Fibroblast of peridontal ligament (primary cell): Measurements from ENCODE around the gene POLR1C.
"Not testable (repeated sequence)": the region's sequence is repeated elsewhere in the genome, so short reads cannot be mapped to it uniquely, and the experiment has no call there.

Source experiments
- DNase-seq: peaks from one replicate; pipeline ENCODE4 v3.0.0-alpha.2; 2010; ENCODE audit errors: extremely low read depth

Gene POLR1C

GRCh38 chr6:43493230-43493629, 23.7 kb upstream of the POLR1C start:
- DNase-seq: no peak

GRCh38 chr6:43493833-43494232, 23.1 kb upstream of the POLR1C start:
- DNase-seq: no peak

GRCh38 chr6:43494321-43494720, 22.6 kb upstream of the POLR1C start:
- no peak for DNase-seq

DNA sequence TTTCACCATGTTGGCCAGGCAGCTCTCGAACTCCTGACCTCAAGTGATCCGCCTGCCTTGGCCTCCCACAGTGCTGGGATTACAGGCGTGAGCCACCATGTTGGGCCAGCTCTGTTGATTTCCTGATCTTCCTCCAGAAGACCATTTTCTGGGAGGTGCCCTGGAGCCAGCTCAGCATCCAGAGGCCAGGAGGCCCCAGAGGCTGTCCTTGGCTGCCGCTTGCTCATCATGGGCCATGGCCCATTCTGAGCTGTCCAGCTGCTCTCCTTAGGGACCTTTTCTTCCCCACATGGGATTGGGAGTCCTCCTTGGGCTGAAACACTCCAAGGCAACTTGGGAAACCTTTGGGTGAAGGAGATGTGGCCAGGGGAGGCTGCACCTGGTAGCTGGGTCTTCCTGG, 22.1 kb upstream of the POLR1C start:
- DNase-seq: no peak

DNA sequence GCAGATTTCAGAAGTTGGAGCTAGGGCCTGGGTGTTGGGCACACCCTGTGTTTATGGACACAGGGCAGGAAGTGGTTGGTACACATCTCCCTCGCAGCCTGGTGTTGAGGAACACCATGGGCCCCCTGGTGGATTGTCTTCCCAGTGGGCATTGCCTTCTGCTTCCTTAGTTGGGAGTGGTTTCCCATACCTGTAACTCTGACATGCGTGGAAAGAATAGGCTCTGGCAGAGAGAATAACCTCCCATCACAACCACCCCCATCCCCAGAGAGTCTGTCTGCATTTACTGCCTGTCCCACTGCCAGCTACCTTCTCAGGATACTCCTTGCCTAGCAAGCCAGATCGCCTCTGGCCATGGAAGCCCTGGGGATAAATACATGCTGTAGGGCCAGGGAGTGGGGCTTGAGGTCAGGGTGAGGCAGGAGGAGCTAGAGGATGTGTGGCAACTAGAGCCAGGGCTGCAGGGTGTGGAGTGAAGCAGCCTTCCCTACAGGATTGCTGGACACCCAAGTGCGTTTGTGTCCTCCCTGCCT, 21.4 kb upstream of the POLR1C start:
- DNase-seq: no peak

GRCh38 chr6:43496370-43497128, 20.3 kb upstream of the POLR1C start:
- DNase-seq: peak; percentile 42

- DNase-seq: no peak
Observed at GRCh38 chr6:43497129-43497396, 19.8 kb upstream of the POLR1C start.

DNA sequence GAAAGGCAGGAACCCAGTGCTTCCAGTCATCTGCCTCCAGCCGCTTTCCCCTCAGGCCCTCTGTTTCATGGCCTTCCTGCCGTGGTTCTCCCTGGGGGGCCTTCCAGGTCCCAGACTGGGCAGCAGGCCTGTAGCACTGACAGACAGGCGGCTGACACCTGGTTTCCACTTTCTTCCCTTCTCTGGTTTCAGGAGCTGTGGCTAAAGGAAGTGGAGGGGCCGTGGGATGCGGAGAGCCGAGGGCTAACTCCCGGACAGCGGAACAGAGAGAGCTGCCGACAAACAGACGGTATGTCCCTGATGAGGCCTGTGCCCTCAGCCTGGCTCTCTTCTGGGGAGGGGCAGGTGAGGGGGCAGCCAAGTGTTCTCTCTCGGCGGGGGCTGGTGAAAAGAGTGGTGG, 19.2 kb upstream of the POLR1C start:
- no peak for DNase-seq

- DNase-seq: not testable (repeated sequence)
Observed at GRCh38 chr6:43498291-43498690, 18.6 kb upstream of the POLR1C start.

DNA sequence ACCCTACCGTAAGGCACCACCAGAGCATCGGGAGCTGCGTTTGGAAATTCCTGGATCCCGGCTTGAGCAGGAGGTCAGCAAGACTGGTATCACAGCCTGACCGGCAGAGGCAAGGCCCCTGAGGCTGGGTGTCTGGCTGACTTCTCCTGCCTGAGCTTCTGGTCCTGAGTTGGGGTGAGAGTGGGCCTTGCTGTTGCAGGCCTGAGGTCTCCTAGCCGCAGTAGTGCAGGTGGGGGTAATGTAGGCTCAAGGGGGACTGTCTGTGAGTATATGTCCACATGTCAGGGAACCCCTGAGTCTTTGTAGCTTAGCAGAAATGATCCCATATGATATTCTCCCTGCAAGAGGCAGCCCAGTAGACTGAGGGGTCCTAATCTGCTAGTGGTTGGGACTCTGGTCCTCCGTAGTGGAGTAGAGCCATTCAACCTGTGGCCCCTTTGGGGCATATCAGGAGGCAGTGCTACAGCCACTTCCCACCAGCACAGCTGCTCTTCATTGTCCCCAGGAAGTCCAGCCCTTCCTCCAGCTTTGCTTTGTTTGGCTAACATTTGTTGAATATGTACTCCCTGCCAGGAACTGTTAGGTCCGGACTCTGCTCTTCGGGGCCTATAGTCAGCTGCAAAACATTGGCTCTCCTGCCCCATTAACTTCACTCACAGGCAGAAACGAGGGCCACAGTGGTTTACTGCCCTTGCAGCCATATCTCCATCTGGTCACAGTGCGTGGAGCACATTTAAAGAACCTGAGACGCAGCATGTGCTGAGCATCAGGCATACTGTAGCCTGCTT, 17.7 kb upstream of the POLR1C start:
- no peak for DNase-seq

DNA sequence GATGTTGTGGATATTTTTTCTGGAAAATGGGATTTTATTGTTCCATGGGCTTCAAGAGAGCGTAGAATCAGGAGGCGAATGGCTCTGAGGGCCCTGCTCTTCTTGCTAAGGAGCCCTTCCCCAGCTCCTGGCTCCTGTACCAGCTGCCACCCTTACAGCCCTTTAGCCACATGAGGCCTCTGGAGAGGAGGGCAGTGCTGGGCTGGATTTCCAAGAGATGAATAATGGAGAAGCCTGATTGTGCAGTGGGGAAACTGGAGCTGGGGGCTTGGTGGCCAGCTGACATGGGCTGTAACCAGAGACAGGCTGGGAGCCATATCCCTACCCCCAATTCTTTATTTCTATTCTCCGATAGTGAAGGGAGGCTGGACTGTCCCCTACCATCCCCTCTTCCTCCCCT, 16.0 kb upstream of the POLR1C start:
- DNase-seq: no peak

DNA sequence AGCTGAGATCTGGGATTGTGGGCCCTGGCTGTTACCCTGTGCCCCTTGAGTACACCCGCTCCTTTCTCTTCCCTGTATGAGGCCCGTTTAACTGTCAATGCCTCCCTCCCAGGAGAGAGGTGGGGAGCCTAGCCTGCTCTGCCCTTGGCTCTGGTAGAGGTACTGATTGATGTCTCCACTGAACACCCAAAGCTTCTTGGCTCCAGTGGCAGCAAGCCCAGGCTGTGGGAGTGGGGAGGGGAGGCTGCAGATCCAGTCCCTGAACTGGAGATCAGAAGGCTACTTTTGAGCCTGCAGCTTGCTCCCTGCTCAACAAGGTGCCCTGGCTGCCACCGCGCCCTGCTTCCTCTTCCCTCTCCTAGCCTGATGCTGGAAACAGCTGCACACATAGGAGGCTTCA, 14.2 kb upstream of the POLR1C start:
- no peak for DNase-seq

GRCh38 chr6:43503443-43503842, 13.4 kb upstream of the POLR1C start:
- no peak for DNase-seq

- no peak for DNase-seq
Observed at GRCh38 chr6:43504756-43505593, 11.9 kb upstream of the POLR1C start.

- no peak for DNase-seq
Observed at GRCh38 chr6:43505718-43506117, 11.2 kb upstream of the POLR1C start.

DNA sequence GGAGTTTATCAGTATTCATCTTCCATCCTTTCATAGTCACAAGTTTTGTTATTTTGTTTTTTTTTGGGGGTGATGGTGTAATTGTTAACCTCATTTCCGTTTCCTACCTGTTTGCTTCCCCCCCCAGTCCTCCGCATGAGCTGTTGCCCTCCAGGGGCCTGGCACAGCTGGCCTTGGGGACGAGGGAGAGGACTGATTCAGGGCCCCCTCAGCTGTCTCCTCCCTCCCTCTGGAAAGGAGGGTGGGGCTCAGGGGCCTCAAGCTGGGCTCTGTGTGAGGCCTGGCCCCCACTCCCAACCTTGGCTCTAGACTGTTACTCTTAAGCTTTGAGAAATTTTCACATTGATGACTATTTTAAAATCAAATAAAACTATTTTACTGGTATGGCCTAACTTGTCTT, 10.7 kb upstream of the POLR1C start:
- DNase-seq: no peak

DNA sequence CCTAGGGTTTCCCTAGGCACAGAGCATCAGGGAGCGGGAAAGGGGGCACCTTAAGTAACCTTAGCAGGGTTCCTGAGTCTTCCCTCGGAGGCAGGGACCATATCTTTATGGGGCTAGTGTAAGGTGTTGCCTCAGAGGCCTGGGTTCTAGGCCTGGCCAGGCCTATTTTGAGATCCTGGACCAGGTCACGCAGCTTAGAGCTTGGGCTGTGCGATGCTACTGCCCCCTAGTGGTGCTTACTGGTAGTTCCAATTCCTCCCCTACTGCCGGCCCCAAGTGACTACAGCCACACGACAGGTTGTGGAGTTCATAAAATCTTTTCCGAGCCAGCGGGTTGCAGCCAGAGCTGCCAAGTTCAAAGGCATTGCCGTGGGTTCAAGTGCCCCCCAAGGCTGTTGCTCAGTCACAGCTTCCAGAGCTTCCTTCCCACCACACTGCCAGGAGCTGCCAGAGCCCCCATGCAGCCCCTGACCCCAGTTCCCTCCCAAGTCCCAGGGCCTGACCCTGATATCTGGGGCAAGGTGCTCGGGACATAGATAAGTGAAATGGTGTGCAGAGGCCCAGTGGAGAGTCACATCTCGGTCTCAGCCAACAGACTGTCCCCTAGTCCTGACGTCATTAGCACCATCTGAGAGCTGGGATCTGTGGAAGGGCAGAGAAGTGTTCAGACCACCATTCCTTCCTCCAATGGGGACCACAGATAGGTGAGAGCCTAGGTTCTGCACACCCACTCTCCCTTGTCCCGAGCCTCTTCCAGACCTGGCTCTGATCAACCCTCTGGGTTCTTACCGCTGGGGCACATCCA, 10.0 kb upstream of the POLR1C start:
- peak; percentile 88 for DNase-seq

DNA sequence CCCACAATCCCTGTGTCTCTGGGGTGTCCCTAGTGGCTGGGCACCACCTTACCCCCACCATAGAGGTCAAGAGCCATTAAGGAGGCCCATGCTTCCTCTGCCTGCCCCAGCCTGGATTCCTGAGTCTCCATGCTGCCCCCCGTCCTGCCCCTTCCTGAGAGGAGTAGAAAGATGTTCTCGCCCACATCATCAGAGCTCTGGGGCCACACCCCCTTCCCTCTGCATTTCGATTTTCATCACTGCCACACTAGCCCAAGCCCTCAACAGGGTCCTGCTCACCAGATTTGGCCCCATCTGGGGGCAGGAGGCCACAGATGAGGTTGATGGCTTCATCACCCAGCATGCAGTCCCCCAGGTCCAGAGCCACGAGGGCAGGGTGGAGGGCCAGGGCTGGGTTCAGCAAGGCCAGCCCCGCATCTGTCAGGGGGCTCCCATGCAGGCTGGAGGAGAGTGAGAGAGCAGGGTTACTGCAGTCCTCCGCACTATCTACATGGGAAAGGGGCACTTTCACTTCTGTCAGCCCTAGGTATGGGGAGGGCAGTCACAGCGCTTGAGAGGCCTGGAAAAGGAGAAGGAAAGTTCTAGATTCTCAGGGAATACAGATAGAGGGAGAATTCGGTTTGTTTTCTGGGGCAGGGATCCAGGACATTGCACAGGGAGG, 8.3 kb upstream of the POLR1C start:
- DNase-seq: no peak

GRCh38 chr6:43509142-43509983, 7.5 kb upstream of the POLR1C start:
- no peak for DNase-seq
